HEK293 (cell line): ENCODE results near the gene UCHL3.

Experiments
- CTCF ChIA-PET: fragments of 350-600 bp; formaldehyde crosslinking; extraction: SDS; loops from one replicate; lab custom pipeline; 2021; ENCODE audit warnings: antibody characterized with exemption; lab: Yijun Ruan, JAX
- POLR2A ChIA-PET: fragments of 300-600 bp; formaldehyde crosslinking; extraction: SDS; loops from one replicate; lab custom pipeline; 2020; ENCODE audit warnings: antibody characterized with exemption, inconsistent platforms; lab: Yijun Ruan, JAX
- H3K27ac ChIP-seq: fragments of 200-500 bp; sonication (Bioruptor generic); 2 replicates; pipeline ENCODE4 v1.5.1; 2014; ENCODE audit warnings: low read depth, low read length, control low read depth, inconsistent platforms; ENCODE audit errors: extremely low read depth
- H3K36me3 ChIP-seq, 2 experiments: fragments of 200-500 bp in 1 of 2; sonication (Bioruptor generic) in 1 of 2; 1 replicate in 1 of 2; 2 replicates in 1 of 2; pipeline ENCODE4 v1.5.1; 2014 to 2017; ENCODE audit warnings: inconsistent platforms in 2 of 2, low read length in 2 of 2; ENCODE audit not compliant: control insufficient read depth in 2 of 2, insufficient read depth in 1 of 2
- H3K4me1 ChIP-seq: fragments of 200-500 bp; sonication (Bioruptor generic); 2 replicates; pipeline ENCODE4 v1.5.1; 2014; ENCODE audit warnings: mild to moderate bottlenecking, low read length, inconsistent platforms; ENCODE audit not compliant: control insufficient read depth, insufficient read depth
- H3K4me3 ChIP-seq: 2 replicates; pipeline ENCODE4 v1.5.1; 2011; ENCODE audit warnings: low read depth, mild to moderate bottlenecking, control low read depth, low read length, moderate library complexity
- H3K9me3 ChIP-seq: fragments of 200-500 bp; sonication (Bioruptor generic); 2 replicates; pipeline ENCODE4 v1.5.1; 2014; ENCODE audit warnings: low read depth, low read length, inconsistent platforms; ENCODE audit not compliant: control insufficient read depth, insufficient read depth
- BCL11A ChIP-seq: fragments of 450-650 bp; formaldehyde crosslinking; IDR thresholded peaks from 2 replicates; pipeline ENCODE4 v1.5.1; 2016; ENCODE audit warnings: low read depth, missing biosample characterization, missing genetic modification characterization
- EGR2 ChIP-seq: fragments of 450-650 bp; formaldehyde crosslinking; IDR thresholded peaks from 2 replicates; pipeline ENCODE4 v1.5.1; 2016; ENCODE audit warnings: low read depth, missing biosample characterization, missing genetic modification characterization
- KLF7 ChIP-seq: fragments of 450-650 bp; formaldehyde crosslinking; IDR thresholded peaks from 2 replicates; pipeline ENCODE4 v1.5.1; 2016; ENCODE audit warnings: missing biosample characterization, missing genetic modification characterization, borderline replicate concordance
- PRDM1 ChIP-seq: fragments of 450-650 bp; formaldehyde crosslinking; IDR thresholded peaks from 2 replicates; pipeline ENCODE4; 2016; ENCODE audit warnings: missing biosample characterization, missing genetic modification characterization
- ZFP3 ChIP-seq: fragments of 450-650 bp; formaldehyde crosslinking; IDR thresholded peaks from 2 replicates; pipeline ENCODE4 v1.5.1; 2016; ENCODE audit warnings: low read depth, missing biosample characterization, missing genetic modification characterization
- ZNF155 ChIP-seq: fragments of 450-650 bp; formaldehyde crosslinking; IDR thresholded peaks from 2 replicates; pipeline ENCODE4 v1.5.1; 2016; ENCODE audit warnings: missing biosample characterization, missing genetic modification characterization
- ZNF211 ChIP-seq: fragments of 450-650 bp; formaldehyde crosslinking; IDR thresholded peaks from 2 replicates; pipeline ENCODE4 v1.5.1; 2016; ENCODE audit warnings: low read depth, missing biosample characterization, missing genetic modification characterization
- ZNF280C ChIP-seq: fragments of 450-650 bp; formaldehyde crosslinking; IDR thresholded peaks from 2 replicates; pipeline ENCODE4 v1.5.1; 2016; ENCODE audit warnings: missing biosample characterization, missing genetic modification characterization
- ZNF548 ChIP-seq: fragments of 450-650 bp; formaldehyde crosslinking; IDR thresholded peaks from 2 replicates; pipeline ENCODE4 v1.5.1; 2016; ENCODE audit warnings: missing biosample characterization, missing genetic modification characterization
- ZNF561 ChIP-seq: fragments of 450-650 bp; IDR thresholded peaks from 2 replicates; pipeline ENCODE4 v1.5.1; 2018; ENCODE audit warnings: missing biosample characterization, missing genetic modification characterization, borderline replicate concordance
- ZNF571 ChIP-seq: fragments of 450-650 bp; formaldehyde crosslinking; IDR thresholded peaks from 2 replicates; pipeline ENCODE4 v1.5.0; 2017; ENCODE audit warnings: missing biosample characterization, missing genetic modification characterization
- ZNF600 ChIP-seq: fragments of 450-650 bp; formaldehyde crosslinking; IDR thresholded peaks from 2 replicates; pipeline ENCODE4 v1.5.1; 2016; ENCODE audit warnings: missing biosample characterization, missing genetic modification characterization
- ZNF624 ChIP-seq: fragments of 450-650 bp; formaldehyde crosslinking; IDR thresholded peaks from 2 replicates; pipeline ENCODE4 v1.5.1; 2017; ENCODE audit warnings: missing biosample characterization, missing genetic modification characterization
- ZNF626 ChIP-seq: fragments of 450-650 bp; sonication (Bioruptor Pico); formaldehyde crosslinking; IDR thresholded peaks from 2 replicates; pipeline ENCODE4 v1.5.1; 2018; ENCODE audit warnings: missing biosample characterization, missing genetic modification characterization, inconsistent platforms
- ZNF629 ChIP-seq: fragments of 450-650 bp; formaldehyde crosslinking; IDR thresholded peaks from 2 replicates; pipeline ENCODE4 v1.5.1; 2017; ENCODE audit warnings: missing biosample characterization, missing genetic modification characterization
- ZNF677 ChIP-seq: fragments of 450-650 bp; IDR thresholded peaks from 2 replicates; pipeline ENCODE4 v1.5.0; 2018; ENCODE audit warnings: missing biosample characterization, mild to moderate bottlenecking, missing genetic modification characterization, moderate library complexity
- ZNF76 ChIP-seq: fragments of 450-650 bp; formaldehyde crosslinking; IDR thresholded peaks from 2 replicates; pipeline ENCODE4; 2016; ENCODE audit warnings: low read depth, missing biosample characterization, missing genetic modification characterization, borderline replicate concordance
- TF ChIP-seq, protein P1 (sequence below): fragments of 450-650 bp; formaldehyde crosslinking; IDR thresholded peaks from 2 replicates; pipeline ENCODE4 v1.5.1; 2016; ENCODE audit warnings: missing biosample characterization, missing genetic modification characterization
- TF ChIP-seq, protein P2 (sequence below): fragments of 450-650 bp; formaldehyde crosslinking; IDR thresholded peaks from 2 replicates; pipeline ENCODE4 v1.5.1; 2016; ENCODE audit warnings: missing biosample characterization, missing genetic modification characterization, borderline replicate concordance

Gene UCHL3

GRCh38 chr13:75511051-75511625 is 38.5 kb upstream of the UCHL3 start:
- H3K9me3 ChIP-seq, result no peaks in the 10 kb centered on the region
- no peak overlapping the region for H3K27ac ChIP-seq
- H3K4me3 ChIP-seq, result no peak overlapping the region
- no peaks in the 10 kb centered on the region for H3K4me1 ChIP-seq
- CTCF ChIA-PET, result no interaction called here
- no peaks in the 10 kb centered on the region for H3K36me3 ChIP-seq
- no peak for TF ChIP-seq ZNF561 (tag by site-specific recombination)
- TF ChIP-seq, protein P1, sequence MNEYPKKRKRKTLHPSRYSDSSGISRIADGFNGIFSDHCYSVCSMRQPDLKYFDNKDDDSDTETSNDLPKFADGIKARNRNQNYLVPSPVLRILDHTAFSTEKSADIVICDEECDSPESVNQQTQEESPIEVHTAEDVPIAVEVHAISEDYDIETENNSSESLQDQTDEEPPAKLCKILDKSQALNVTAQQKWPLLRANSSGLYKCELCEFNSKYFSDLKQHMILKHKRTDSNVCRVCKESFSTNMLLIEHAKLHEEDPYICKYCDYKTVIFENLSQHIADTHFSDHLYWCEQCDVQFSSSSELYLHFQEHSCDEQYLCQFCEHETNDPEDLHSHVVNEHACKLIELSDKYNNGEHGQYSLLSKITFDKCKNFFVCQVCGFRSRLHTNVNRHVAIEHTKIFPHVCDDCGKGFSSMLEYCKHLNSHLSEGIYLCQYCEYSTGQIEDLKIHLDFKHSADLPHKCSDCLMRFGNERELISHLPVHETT (tag by site-specific recombination), result no peak
- TF ChIP-seq EGR2 (tag by site-specific recombination), result no peak
- no peak for TF ChIP-seq PRDM1 (tag by site-specific recombination)
- TF ChIP-seq ZNF626 (tag by site-specific recombination), result no peak
- TF ChIP-seq ZNF155, result no peak
- TF ChIP-seq ZNF76 (tag by site-specific recombination), result no peak
- no peak for TF ChIP-seq ZNF571 (tag by site-specific recombination)
- no peak for TF ChIP-seq ZNF211 (tag by site-specific recombination)
- TF ChIP-seq ZNF280C (tag by site-specific recombination), result no peak
- no peak for TF ChIP-seq KLF7 (tag by site-specific recombination)
- TF ChIP-seq ZNF677 (tag by site-specific recombination), result no peak
- no peak for TF ChIP-seq BCL11A
- TF ChIP-seq ZNF629 (tag by site-specific recombination), result no peak
- no peak for TF ChIP-seq ZNF624 (tag by site-specific recombination)
- TF ChIP-seq ZNF548 (tag by site-specific recombination), result no peak
- TF ChIP-seq ZFP3 (tag by site-specific recombination), result no peak
- TF ChIP-seq, protein P2, sequence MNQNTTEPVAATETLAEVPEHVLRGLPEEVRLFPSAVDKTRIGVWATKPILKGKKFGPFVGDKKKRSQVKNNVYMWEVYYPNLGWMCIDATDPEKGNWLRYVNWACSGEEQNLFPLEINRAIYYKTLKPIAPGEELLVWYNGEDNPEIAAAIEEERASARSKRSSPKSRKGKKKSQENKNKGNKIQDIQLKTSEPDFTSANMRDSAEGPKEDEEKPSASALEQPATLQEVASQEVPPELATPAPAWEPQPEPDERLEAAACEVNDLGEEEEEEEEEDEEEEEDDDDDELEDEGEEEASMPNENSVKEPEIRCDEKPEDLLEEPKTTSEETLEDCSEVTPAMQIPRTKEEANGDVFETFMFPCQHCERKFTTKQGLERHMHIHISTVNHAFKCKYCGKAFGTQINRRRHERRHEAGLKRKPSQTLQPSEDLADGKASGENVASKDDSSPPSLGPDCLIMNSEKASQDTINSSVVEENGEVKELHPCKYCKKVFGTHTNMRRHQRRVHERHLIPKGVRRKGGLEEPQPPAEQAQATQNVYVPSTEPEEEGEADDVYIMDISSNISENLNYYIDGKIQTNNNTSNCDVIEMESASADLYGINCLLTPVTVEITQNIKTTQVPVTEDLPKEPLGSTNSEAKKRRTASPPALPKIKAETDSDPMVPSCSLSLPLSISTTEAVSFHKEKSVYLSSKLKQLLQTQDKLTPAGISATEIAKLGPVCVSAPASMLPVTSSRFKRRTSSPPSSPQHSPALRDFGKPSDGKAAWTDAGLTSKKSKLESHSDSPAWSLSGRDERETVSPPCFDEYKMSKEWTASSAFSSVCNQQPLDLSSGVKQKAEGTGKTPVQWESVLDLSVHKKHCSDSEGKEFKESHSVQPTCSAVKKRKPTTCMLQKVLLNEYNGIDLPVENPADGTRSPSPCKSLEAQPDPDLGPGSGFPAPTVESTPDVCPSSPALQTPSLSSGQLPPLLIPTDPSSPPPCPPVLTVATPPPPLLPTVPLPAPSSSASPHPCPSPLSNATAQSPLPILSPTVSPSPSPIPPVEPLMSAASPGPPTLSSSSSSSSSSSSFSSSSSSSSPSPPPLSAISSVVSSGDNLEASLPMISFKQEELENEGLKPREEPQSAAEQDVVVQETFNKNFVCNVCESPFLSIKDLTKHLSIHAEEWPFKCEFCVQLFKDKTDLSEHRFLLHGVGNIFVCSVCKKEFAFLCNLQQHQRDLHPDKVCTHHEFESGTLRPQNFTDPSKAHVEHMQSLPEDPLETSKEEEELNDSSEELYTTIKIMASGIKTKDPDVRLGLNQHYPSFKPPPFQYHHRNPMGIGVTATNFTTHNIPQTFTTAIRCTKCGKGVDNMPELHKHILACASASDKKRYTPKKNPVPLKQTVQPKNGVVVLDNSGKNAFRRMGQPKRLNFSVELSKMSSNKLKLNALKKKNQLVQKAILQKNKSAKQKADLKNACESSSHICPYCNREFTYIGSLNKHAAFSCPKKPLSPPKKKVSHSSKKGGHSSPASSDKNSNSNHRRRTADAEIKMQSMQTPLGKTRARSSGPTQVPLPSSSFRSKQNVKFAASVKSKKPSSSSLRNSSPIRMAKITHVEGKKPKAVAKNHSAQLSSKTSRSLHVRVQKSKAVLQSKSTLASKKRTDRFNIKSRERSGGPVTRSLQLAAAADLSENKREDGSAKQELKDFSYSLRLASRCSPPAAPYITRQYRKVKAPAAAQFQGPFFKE (tag by site-specific recombination), result no peak
- TF ChIP-seq ZNF600 (tag by site-specific recombination), result no peak
- TF ChIP-seq, all 188 proteins: peak for 0
- POLR2A ChIA-PET, result no interaction called here
